ENCODE results near the gene TPRN.
A peak's percentile ranks its signal among the peaks of the same experiment; 100 is the strongest.

The TPRN gene

DNA sequence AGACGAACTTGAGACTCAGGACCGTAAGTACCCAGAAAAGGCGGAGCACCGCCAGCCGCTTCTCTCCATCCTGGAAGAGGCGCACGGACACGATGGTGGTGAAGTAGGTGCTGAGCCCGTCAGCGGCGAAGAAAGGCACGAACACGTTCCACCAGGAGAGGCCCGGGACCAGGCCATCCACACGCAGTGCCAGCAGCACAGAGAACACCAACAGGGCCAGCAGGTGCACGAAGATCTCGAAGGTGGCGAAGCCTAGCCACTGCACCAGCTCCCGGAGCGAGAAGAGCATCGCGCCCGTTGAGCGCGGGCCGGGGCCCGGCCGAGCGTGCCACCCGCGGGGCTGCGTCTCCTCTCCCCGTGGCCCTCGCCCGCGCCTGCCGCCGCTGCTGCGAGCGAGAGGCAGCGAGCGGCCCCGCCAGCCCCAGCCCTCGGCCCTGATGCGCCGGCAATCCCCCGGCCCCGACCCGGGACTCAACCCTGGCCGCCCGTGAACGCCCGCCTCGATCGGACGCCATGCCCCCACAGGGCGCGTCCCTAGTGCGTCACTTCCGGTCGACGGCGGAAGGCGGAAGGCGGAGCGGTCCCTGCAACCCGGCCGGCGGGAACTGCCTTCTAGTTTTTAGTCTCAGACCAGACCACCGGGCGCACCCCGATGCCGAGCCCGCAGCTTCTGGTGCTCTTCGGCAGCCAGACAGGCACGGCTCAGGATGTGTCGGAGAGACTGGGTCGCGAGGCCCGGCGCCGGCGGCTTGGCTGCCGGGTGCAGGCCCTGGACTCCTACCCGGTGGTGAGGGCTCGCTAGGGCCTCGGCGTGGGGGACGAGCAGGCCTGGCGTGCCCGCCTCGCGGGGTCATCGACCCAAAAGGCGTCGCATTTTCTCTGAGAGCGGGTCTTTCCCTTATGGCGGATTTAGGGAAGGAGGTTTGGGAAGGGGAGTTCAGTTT is 4.9 kb upstream of the TPRN start, which contains the start of the genes NDOR1 and TMEM203:
TSS of gene NDOR1 (plus strand) at position 575 of the 944 bp plus-strand sequence. CDS start at position 653, 78 bp downstream.
TSS of gene TMEM203 (minus strand) at position 523 of the 944 bp plus-strand sequence. CDS start at position 289, 234 bp downstream.
- peak; percentile 81 for DNase-seq

DNA sequence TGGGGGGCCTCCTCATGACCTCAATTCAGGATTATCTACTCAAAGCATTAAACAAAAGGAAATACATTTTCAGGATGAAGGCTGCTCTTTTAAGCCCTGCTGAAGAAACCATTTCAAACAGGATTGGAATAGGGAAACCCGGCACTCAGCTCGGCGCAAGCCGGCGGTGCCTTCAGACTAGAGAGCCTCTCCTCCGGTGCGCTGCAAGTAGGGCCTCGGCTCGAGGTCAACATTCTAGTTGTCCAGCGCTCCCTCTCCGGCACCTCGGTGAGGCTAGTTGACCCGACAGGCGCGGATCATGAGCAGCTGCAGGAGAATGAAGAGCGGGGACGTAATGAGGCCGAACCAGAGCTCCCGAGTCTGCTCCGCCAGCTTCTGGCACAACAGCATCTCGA is 4.2 kb upstream of the TPRN start:
- DNase-seq = no peak

DNA sequence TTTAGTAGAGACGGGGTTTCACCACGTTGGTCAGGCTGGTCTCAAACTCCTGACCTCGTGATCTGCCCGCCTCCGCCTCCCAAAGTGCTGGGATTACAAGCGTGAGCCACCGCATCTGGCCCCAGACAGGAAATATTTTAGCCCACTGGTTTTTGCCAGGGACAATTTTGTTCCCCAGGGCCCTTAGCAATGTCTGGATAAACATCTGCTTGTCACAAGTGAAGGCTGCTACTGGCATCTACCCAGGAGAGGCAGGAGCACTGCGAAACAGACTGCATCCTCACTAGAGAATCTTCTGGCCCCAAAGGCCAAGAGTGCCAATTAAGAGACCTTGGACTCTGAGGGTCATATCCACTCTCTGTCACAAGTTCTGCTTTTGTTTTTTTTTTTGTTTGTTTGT is 2.4 kb upstream of the TPRN start:
- DNase-seq = no peak

DNA sequence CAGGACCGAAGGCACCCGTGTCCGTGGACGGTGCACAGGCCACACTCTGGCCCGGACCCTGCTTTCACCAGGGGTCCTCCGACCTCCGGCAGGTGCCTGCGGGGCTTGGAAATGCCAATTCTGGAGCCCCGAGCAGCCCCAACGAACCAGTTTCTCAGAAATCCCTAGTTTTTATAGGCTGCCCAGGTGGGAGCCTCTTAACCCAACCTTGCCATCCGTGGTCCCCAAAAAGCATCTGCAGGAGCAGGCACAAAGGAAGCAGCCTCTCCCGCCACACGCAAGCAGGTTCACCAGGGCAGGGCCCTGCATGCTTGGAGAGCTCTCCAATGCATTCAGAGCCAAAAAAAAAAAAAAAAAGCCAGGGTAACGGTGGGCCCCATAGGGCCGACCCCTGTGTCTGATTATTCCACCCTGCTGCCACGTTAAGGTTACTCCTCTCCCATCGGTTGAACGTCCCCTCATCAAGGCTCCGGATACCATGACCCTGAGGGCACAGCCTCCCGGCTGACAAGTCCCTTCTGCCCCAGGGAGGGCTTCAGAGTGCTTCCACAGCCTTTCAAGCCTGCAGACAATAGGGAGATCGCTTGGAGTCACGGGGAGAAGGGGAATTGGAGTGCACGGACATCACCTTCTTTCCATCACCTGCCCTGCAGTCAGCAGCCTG is 796 bp upstream of the TPRN start:
- no peak for DNase-seq

DNA sequence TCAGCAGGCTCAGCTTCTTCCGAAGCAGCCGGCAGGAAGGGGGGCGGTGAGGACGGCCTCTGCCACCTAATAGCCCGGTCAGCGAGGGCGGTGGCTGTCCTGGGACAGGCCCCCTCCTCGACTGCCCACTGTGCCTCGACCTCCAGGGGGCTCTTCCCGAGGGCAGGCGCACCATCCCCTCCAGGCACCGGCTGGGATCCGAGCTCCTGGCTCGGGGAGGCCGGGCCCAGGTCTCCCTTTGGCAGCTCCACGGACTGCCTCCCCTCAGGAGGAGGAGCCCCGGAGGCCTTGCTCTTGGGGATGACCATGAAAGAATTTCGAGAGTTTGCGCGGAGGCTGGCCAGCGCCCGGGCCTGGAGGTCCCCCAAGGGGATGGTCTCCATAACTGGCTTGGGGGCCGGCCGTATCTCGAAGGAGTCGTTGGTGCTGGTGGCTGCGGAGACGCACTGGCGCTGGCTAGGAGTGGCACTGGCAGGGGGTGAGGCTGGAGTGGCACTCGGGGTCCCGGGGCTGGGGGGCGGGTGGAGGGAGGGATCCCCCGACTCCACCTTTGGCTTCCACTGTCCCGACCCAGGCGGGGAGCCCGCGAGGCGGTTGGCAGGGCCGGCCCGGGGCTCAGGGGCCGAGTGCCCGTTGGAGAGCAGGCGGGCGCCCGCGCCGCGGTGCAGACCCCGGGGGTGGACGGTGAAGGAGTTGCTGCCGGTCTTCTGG is 975 bp downstream of the TPRN start:
- no peak for DNase-seq

DNA sequence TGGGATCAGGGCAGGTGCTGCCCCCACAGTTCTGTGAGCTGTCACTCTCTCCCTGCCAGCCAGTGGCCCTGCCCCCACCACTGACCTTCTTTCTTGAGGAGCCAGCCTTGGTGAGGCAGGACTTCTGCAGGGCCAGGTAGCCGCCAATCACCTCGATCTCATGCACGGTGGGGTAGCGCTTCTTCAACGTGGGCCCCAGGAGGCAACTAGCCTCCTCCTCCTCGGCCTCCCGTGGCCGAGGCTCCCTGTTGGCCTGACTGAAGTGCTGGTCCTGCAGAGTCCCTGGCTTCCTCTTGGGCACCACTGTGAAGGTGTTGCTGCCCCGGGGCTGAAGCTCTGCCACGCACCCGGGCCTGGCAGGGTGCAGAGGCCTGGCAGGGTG is 1.6 kb downstream of the TPRN start:
- no peak for DNase-seq

DNA sequence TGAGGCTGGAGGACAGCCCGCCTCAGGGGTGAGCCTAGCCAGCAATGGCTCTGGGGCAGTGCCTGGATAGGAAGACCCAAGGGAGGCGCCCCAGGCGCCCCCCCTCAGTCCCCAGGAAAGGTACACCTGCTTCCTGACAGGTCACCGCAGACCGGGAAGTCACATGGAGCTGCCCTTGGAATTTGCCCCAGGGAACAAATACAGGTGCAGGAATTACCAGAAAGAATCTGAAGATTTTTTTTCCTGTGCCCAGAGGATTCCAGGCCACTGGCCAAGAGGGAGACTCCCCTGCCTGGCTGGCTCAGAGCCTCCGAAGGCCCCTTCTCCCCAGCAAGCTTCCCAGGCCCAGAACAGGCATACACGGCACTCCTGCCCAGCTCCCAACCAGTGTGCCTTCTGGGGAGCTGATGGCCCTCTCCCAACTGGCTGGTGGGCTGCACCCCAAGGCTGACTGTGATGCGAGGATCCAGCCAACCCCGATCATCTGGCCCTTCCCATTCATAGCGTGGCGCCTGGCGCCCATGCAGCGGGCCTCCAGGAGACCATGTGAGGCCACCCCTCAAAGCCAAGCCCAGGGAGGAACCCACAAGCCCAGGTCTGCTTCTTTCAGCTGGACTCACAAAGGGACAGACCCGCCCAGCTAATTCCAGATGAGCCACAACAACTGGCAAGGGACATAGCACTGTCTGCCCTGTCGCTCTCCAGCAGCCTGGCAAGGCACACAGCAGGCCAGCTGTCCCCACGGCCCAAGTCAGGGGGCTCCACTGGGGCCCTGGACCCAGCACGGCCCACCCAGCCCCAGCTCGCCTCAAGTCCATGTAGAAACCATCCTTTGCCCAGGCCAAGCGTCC is 2.3 kb downstream of the TPRN start:
- DNase-seq = no peak

DNA sequence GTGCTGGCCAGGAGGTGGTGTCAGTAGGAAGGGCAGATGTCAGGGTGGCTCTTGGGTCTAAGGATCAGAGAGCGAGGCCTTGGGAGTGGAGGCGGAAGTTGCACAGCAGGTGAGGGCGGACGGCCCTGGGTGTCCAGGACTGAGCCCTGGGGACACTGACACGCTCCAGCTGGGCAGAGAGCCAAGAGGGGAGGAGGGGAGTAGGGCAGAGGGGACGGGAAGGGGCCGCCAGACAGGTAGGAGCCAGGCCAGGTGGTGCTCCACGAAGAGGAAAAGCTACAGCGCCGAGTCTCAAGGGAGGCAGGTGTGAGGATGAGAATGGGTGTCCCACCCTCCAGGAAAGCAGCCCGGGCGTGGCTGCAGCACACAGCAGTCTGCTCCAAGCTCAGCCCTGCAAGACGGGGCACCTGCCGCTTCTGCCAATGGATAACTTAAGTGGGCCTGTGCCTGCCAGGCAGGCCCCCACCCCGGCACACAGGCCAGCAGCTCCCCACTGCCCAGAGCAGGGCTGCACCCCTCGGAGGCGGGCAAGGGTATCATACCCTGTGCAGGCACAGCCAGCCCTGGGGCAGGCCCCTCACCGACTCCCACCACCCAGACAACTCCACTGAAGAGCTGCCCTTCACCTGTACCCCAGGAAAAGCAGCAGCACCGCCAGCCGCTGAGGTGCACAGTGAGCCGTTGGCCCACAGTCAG is 4.9 kb downstream of the TPRN start:
- DNase-seq = no peak

DNA sequence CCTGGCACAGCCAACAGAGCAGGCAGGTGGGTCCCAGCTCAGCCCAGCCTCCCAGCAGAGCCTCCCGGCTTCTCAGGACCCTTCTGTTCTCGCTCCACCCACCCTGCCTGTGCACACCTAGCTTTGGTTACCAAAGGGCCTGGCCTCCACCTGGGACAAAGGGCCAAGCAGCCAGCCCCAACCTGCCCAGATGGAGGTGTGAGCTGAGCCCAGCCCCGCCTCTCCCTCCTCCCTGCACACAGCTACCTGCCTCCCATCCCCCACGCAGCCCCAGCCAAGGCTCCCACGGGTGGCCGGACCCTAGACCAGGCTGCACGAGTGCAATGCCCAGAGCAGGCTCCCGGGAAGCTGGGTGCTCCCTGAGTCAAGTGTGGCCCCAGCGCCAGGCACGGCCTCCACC is 5.6 kb downstream of the TPRN start:
- no peak for DNase-seq

DNA sequence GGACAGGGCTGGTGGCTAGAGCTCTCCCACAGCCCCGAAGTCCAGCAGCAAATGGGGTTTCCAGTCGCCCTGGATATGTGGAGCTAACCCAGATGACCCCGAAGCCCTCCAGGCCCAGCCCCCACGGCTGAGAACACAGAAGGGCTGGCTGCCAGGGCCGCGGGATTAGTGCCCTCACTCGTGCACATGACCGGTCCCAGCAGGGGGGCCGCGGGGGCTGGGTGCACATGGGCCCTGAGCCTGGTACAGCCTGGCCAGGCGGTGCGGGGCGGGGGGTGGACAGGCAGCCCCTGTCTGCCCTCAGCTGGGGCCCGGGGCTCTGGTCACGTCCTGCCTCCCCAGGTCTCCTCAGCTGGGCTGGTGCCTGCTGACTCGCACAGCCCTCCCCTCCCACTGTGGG is 6.2 kb downstream of the TPRN start:
- DNase-seq = no peak

DNA sequence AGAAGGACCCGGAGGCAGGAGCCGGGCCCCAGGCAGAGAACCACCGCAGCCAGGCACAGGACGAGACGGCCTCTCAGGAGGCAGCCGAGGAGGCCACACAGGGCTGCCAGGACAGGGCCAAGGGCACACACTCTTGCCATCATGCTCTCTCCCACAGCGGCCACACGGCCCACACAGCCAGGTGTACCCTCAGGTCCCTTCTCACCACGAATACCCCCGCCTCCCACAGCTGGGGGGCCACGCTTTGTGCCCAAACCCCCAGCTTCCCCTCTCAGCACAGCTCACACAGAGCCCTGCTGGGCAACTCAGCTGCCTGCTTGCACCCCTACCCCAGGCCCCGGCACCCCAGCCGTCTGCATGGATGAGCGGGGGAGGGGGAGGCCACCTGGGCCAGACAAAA is 6.8 kb downstream of the TPRN start:
- no peak for DNase-seq

DNA sequence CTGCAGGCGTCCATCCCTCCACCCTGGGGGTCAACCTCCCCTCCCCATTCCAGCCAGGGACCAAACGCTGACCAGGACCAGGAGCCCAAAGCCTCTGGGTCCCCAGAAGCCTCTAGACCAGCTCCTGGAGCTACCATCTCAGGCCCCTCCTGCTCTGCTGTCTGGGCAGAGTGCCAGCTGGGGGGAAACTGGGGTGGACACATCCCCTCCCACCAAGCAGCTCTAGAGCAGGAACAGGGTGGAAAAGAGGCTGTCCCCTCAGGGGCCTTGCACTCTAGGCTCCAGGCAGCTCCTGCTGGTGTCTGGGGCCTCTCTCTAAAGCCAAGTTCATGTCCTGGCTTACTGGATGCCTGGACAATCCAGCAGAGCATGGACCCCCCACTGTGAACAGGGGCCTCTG is 7.7 kb downstream of the TPRN start:
- DNase-seq = no peak

DNA sequence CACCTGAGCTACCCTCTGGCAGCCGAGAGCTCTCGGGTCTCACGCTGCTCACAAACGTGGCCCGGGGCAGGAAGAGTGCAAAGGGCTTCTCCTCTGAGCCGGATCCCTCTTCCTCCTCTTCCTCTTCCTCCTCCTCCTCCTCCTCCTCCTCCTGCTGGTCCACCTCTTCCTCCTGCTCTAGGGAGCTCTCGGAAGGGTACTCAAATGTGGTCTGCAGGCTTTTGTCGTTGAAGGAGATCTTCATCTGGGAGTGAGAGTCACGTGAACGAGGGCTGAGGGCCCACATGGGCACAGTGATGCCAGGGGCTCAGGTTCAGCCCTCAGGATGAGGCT is 8.1 kb downstream of the TPRN start:
- no peak for DNase-seq

DNA sequence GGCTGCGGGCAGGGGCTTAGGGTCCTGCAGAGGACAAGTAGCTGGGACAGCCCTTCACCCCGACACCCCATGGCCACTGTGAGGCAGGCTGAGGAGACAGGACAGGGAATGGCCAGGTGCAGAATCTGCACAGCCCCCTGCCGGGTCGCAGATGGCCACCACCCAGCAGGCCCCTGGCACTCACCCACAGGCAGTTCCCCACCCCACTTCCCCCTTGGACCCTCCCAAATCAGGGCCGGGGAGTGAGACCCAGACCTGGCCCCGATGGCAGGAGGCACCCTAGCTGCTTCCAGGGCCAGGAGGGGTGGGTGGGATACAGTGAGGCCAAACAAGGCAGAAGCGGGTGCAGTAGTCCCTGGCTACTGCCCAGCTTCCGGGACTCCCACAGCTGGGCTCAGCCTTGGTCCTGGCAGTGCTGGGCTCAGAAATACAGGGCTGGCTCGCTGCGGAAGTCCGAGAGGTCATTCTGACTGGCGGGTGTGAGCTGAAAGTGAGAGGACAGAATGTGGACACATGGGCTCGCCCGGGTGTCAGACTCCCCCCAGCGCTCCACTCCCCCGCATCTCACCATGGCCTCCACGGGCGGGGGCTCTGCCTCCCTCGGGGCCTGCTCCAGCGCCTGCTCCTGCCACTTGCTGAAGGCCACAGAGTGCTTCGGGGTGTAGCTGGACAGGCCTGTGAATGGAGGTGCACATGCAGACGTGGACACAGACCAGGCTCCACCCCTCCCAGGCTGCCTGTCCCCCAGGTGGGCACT is 8.7 kb downstream of the TPRN start:
- DNase-seq = no peak

DNA sequence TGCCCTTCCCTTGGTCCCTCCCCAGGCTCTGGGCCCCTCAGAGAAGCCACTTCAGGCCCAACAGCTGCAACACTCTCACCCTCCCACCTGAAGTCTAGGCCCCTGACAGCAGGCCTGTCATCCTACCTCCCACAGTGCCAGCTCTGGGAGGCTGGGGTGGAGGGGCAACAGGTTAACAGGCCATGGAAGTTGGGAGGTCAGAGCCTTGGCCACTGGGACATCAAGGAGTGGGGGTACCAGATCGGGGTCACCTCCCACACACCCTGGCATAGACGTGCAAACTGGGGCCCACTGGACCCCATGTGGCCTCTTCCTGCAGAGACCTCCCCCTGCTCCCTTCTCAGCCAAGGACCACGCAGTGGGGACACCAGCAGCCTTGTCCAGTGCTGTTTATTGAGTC is 9.3 kb downstream of the TPRN start:
- no peak for DNase-seq

DNA sequence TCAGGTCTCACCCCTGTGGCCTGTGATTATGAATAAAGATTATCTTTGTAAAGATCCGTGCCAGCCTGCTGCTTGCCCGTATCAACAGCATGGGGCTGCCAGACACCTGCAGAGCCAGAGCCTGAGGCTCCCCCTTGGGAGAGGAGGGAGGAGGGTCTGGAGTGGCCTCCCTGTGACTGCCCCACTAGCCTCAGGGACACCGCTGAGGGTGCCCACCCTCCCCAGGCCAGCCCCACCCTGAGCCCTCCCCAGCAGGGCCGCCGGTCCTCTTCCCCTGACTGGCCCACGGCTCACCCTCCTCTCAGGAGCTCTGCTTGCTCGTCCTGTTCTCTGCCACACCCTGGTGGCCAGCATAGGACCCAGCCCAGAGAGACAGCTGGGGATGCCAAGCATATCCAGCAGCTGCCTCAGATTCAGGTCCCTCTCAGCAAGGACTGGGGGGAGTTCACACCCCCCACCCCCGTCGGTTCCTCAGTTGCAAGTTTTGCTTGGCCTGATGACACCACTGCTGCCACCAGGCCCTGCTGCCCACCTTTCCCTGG is 10.2 kb downstream of the TPRN start:
- DNase-seq = no peak

DNA sequence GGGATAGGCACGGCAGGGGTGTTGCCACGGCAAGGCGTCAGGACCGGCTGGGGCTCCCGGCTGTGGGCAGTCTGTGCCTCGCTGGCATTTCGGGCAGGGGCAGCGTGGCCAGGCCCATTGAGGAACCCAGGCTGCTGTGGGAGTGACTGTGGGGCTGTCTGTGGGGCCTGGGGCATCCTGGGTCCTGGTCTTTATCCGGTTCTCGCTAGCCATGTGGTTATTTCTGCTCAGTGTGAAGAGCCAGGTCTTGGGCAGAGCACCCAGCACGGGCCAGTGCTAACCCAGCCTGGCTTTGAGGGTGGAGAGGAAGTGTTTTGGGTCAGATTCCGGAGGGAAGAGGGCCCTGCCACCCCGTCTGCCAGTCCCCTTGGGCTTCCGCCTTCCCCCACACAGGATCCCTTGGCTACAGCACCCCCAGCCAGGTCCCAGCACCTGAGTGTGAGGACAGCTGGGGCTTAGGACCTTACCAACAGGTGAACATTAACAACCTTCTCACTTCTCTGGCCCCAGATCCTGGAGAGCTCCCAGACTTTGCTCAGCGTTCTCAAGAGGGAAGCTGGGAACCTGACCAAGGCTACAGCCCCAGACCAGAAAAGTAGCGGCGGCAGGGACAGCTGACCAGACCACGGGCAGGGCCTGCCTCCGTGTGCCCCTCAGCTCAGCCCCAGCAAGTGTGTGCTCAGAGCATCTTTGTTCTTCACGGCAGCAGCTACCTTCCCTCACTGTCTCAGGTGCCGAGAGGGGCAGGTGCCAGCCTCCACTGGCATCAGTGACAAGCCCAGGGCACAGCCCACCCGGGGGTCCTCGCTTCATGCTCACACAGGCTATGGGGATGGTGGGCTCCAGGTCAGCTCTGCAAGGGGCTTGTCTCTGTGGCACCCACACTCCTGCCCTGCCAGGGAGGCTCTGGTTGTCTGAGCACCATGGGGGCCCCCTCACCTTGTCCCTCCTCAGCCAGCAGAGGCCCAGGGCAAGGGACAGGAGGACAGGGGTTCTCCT is 10.9 kb downstream of the TPRN start:
- DNase-seq = no peak

DNA sequence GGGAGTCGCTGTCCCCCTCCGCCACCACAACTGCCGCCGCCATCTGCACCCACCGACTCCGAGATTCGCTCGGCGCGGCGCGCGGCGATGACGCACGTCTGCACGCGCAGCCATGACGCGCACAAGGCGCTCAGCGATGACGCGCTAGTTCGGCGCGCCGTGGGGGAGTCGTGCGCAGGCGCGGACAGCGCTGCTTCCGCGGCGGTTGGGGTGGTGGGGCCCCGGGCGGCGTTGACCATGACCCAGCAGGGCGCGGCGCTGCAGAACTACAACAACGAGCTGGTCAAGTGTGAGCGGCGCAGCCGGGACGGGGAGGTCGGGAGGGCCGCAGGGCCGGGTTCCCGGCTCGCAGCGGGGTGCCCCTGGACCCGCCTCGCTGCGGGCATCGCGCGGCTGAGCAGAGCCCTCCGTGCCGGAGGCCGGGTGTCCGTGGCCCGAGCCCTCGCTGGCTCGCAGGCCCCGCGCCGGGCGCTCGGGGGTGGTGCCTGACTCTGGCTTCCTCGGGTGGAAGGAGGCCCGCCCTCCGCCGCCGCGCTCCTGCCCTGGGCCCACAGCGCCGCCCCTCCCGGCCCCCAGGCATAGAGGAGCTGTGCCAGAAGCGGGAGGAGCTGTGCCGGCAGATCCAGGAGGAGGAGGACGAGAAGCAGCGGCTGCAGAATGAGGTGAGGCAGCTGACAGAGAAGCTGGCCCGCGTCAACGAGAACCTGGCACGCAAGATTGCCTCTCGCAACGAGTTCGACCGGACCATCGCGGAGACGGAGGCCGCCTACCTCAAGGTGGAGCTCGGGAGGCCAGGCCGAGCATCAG is 11.8 kb downstream of the TPRN start, which contains the start of the genes ANAPC2 and SSNA1:
TSS of gene ANAPC2 (minus strand) at position 71 of the 807 bp plus-strand sequence. CDS start at position 43, 28 bp downstream.
TSS of gene SSNA1 (plus strand) at position 187 of the 807 bp plus-strand sequence. CDS start at position 238, 51 bp downstream.
- peak; percentile 90 for DNase-seq
